22Rv1 (cell line): Measurements from ENCODE around the gene GPC1.

Source experiments
- H3K27ac ChIP-seq: fragments of 450-650 bp; 2 replicates; pipeline ENCODE4 v1.5.1; 2017
- CTCF ChIP-seq: fragments of 450-650 bp; IDR thresholded peaks from 2 replicates; pipeline ENCODE4 v1.5.1; 2017; ENCODE audit warnings: mild to moderate bottlenecking
- ZFX ChIP-seq: fragments of 450-650 bp; IDR thresholded peaks from 2 replicates; pipeline ENCODE4 v1.6.1; 2017; ENCODE audit warnings: antibody characterized with exemption, borderline replicate concordance

Gene GPC1

GRCh38 chr2:240499309-240500301 lies 64.1 kb downstream of the GPC1 start:
- no peak for TF ChIP-seq CTCF
- TF ChIP-seq ZFX = no peak
- no peak overlapping the region for H3K27ac ChIP-seq

- H3K27ac ChIP-seq = no peak overlapping the region
- no peak for TF ChIP-seq ZFX
Measured at GRCh38 chr2:240500561-240501423, 65.3 kb downstream of the GPC1 start.

- H3K27ac ChIP-seq = no peak overlapping the region
- TF ChIP-seq CTCF (no peak), ZFX (no peak)
Measured at GRCh38 chr2:240501531-240501991, 66.1 kb downstream of the GPC1 start.

GRCh38 chr2:240502059-240502429 lies 66.6 kb downstream of the GPC1 start:
- no peak for TF ChIP-seq ZFX
- no peak for TF ChIP-seq CTCF
- no peak overlapping the region for H3K27ac ChIP-seq

GRCh38 chr2:240502430-240503121 lies 67.1 kb downstream of the GPC1 start:
- H3K27ac ChIP-seq = no peak overlapping the region
- TF ChIP-seq CTCF = no peak
- TF ChIP-seq ZFX = no peak

- no peak overlapping the region for H3K27ac ChIP-seq
- TF ChIP-seq ZFX (no peak), CTCF (no peak)
Measured at GRCh38 chr2:240503375-240503774, 67.9 kb downstream of the GPC1 start.

GRCh38 chr2:240503848-240504247 lies 68.4 kb downstream of the GPC1 start:
- TF ChIP-seq CTCF (no peak), ZFX (no peak)
- no peak overlapping the region for H3K27ac ChIP-seq
